GM12878 (cell line): ENCODE results near the gene CHRNE. TPM values are rescaled to one million over a fixed set of nuclear protein-coding genes. Genes with fewer than 3 reads are reported as not detected.

Source experiments
- CHD4 ChIP-seq: fragments of 200-600 bp; sonication (generic); IDR thresholded peaks from 2 replicates; pipeline ENCODE4 v1.6.1; 2016; ENCODE audit warnings: mild to moderate bottlenecking
- FOXM1 ChIP-seq: IDR thresholded peaks from 2 replicates; pipeline ENCODE4 v1.6.1; 2012; ENCODE audit warnings: low read depth, mild to moderate bottlenecking, inconsistent platforms, low read length, moderate library complexity
- HDGF ChIP-seq: fragments of 450-650 bp; IDR thresholded peaks from 2 replicates; pipeline ENCODE4 v1.6.1; 2016; ENCODE audit warnings: antibody characterized with exemption
- IKZF1 ChIP-seq: fragments of 450-650 bp; conservative IDR thresholded peaks from 2 replicates; pipeline ENCODE4 v1.6.1; 2017; ENCODE audit warnings: antibody characterized with exemption, mild to moderate bottlenecking
- KLF5 ChIP-seq: fragments of 450-650 bp; IDR thresholded peaks from 2 replicates; pipeline ENCODE4 v1.6.1; 2014; ENCODE audit warnings: mild to moderate bottlenecking; ENCODE audit not compliant: partially characterized antibody
- NBN ChIP-seq: fragments of 450-650 bp; IDR thresholded peaks from 2 replicates; pipeline ENCODE4 v1.6.1; 2016
- PAX5 ChIP-seq: IDR thresholded peaks from 2 replicates; pipeline ENCODE4 v1.6.1; 2011; ENCODE audit warnings: low read depth, low read length, borderline replicate concordance
- RAD21 ChIP-seq: IDR thresholded peaks from 2 replicates; pipeline ENCODE4 v1.6.1; 2011; ENCODE audit warnings: mild to moderate bottlenecking, low read depth, low read length, moderate library complexity; ENCODE audit not compliant: insufficient read depth
- RFX5 ChIP-seq: IDR thresholded peaks from 2 replicates; pipeline ENCODE4 v1.6.1; 2011; ENCODE audit warnings: low read depth, low read length, improper control_type of control experiment
- SIN3A ChIP-seq: IDR thresholded peaks from 2 replicates; pipeline ENCODE4 v1.6.1; 2012; ENCODE audit warnings: low read depth, low read length, improper control_type of control experiment
- SMC3 ChIP-seq: IDR thresholded peaks from 2 replicates; pipeline ENCODE4 v1.6.1; 2011; ENCODE audit warnings: low read length, improper control_type of control experiment, borderline replicate concordance
- TCF12 ChIP-seq: IDR thresholded peaks from 2 replicates; pipeline ENCODE4 v1.6.1; 2011; ENCODE audit warnings: low read depth, mild to moderate bottlenecking, low read length
- WRNIP1 ChIP-seq: IDR thresholded peaks from 2 replicates; pipeline ENCODE4 v1.6.1; 2011; ENCODE audit warnings: low read depth, low read length, improper control_type of control experiment, borderline replicate concordance
- polyA plus RNA-seq, 11 experiments: library from polyadenylated mRNA; depleted of rRNA in 4 of 11; unstranded in 6 of 11; stranded (reverse) in 5 of 11; fragments of >200 nt; fragmentation: Nextera tagmentation in 4 of 11; fragmentation: Illumina TruSeq in 1 of 11; extraction: Ambion mirVana in 4 of 11; extraction: Trizol in 1 of 11; gene quantifications; 1 replicate in 1 of 11; 2 replicates in 10 of 11; pipeline versions ENCODE4 v1.2.1 to v1.2.3, GENCODE V29; 2011 to 2016; ENCODE audit warnings: inconsistent platforms in 2 of 11, missing spikeins in 2 of 11, low read depth in 1 of 11
- total RNA-seq, 4 experiments: library from RNA; depleted of rRNA in 3 of 4; stranded (reverse); fragments of >200 nt in 3 of 4; fragmentation: Illumina TruSeq in 1 of 4; extraction: Trizol in 1 of 4; gene quantifications; 2 replicates each; pipeline versions ENCODE4 v1.2.1 to v1.2.3, GENCODE V29; 2013 to 2021
- TF ChIP-seq, protein P1 (sequence below), 3 experiments: IDR thresholded peaks in 2 of 3; conservative IDR thresholded peaks in 1 of 3; 2 replicates each; pipeline ENCODE4 v1.5.1; 2011; ENCODE audit warnings: low read depth in 3 of 3, low read length in 3 of 3, mild to moderate bottlenecking in 3 of 3, control low read depth in 2 of 3, moderate library complexity in 2 of 3, inconsistent platforms in 1 of 3, mixed read lengths in 1 of 3; ENCODE audit not compliant: control insufficient read depth in 2 of 3, insufficient read depth in 1 of 3; ENCODE audit errors: extremely low read depth in 1 of 3
- TF ChIP-seq, protein P2 (sequence below): fragments of 450-650 bp; IDR thresholded peaks from 2 replicates; pipeline ENCODE4 v1.6.1; 2017; ENCODE audit warnings: low read depth, mild to moderate bottlenecking, moderate library complexity

Gene CHRNE
- total and polyA plus RNA-seq, 10 of the 15 experiments (the other 5 are each of a cell fraction or from before 2014, with no cell fraction given) = 0.05 to 0.11 (median 0.08) TPM; not detected in 6

- TF ChIP-seq SMC3 (peak; percentile 89), PAX5 (peak; percentile 67; the same call in 1 of the 2 replicates), TCF12 (peak; percentile 71; the same call in 1 of the 2 replicates), KLF5 (no peak), NBN (peak; percentile 91), HDGF (peak; percentile 98), SIN3A (no peak), RFX5 (no peak), WRNIP1 (no peak), CHD4 (no peak), FOXM1 (no peak), IKZF1 (peak; percentile 54), RAD21 (peak; percentile 90)
- TF ChIP-seq, protein P1, sequence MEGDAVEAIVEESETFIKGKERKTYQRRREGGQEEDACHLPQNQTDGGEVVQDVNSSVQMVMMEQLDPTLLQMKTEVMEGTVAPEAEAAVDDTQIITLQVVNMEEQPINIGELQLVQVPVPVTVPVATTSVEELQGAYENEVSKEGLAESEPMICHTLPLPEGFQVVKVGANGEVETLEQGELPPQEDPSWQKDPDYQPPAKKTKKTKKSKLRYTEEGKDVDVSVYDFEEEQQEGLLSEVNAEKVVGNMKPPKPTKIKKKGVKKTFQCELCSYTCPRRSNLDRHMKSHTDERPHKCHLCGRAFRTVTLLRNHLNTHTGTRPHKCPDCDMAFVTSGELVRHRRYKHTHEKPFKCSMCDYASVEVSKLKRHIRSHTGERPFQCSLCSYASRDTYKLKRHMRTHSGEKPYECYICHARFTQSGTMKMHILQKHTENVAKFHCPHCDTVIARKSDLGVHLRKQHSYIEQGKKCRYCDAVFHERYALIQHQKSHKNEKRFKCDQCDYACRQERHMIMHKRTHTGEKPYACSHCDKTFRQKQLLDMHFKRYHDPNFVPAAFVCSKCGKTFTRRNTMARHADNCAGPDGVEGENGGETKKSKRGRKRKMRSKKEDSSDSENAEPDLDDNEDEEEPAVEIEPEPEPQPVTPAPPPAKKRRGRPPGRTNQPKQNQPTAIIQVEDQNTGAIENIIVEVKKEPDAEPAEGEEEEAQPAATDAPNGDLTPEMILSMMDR (IDR thresholded peaks at IDR 0.05 in 2 of 3, conservative IDR thresholded peaks at IDR 0.05 in 1 of 3; ENCODE audit: control insufficient read depth in 2 of 3, extremely low read depth in 1 of 3, insufficient read depth in 1 of 3, low read depth in 3 of 3, low read length in 3 of 3) = peak; percentile 79 to 84 (median 84)
- TF ChIP-seq, protein P2, sequence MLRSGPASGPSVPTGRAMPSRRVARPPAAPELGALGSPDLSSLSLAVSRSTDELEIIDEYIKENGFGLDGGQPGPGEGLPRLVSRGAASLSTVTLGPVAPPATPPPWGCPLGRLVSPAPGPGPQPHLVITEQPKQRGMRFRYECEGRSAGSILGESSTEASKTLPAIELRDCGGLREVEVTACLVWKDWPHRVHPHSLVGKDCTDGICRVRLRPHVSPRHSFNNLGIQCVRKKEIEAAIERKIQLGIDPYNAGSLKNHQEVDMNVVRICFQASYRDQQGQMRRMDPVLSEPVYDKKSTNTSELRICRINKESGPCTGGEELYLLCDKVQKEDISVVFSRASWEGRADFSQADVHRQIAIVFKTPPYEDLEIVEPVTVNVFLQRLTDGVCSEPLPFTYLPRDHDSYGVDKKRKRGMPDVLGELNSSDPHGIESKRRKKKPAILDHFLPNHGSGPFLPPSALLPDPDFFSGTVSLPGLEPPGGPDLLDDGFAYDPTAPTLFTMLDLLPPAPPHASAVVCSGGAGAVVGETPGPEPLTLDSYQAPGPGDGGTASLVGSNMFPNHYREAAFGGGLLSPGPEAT = no peak
- TF ChIP-seq, all 136 proteins: peak for 14
These were observed 6.0 kb upstream of the CHRNE start (continued) for GRCh38 chr17:4908711-4909496.
